ENCODE data around the gene ERICH2. TPM values are rescaled to one million over a fixed set of nuclear protein-coding genes. Genes with fewer than 3 reads are reported as not detected.
A peak's percentile ranks its signal among the peaks of the same experiment; 100 is the strongest.

Gene ERICH2
- total and polyA plus RNA-seq, 2 of the 13 experiments (the other 11 are each of a cell fraction or from before 2014, with no cell fraction given), result not detected

- Histone ChIP-seq H3K79me2 (ENCODE audit: insufficient read depth, low read length) (no peaks in the 10 kb centered on the region), H3K27ac (ENCODE audit: extremely low read length, insufficient read depth, low read length) (no peak overlapping the region), H3K9ac (ENCODE audit: insufficient read depth, low read depth, low read length) (no peak overlapping the region), H3K4me1 (ENCODE audit: insufficient read depth, low read length) (no peaks in the 10 kb centered on the region), H2AFZ (ENCODE audit: low read length) (no peak overlapping the region), H3K4me3 (replicated peaks in 1 of 3; ENCODE audit: insufficient read depth in 1 of 3, low read depth in 2 of 3, low read length in 3 of 3) (no peak overlapping the region), H3K27me3 (ENCODE audit: control insufficient read depth in 1 of 2, insufficient read depth in 2 of 2, low read length in 2 of 2) (no peaks in the 10 kb centered on the region), H3K9me3 (ENCODE audit: low read length) (no peaks in the 10 kb centered on the region), H3K36me3 (replicated peaks in 1 of 2; ENCODE audit: control insufficient read depth in 1 of 2, insufficient read depth in 2 of 2, low read length in 2 of 2) (no peaks in the 10 kb centered on the region), H4K20me1 (ENCODE audit: insufficient read depth, low read length) (no peaks in the 10 kb centered on the region), H3K4me2 (ENCODE audit: low read depth, low read length) (no peak overlapping the region)
- BruUV-seq (replicated peaks), result no TSS peak
- intact Hi-C loops (cut with micrococcal nuclease; ENCODE audit: unreplicated experiment) (no loop called here), in situ Hi-C loops (cut with HindIII; ENCODE audit: extremely low pct_ligation_motif_present, low pct_unique_long_range_greater_than_20kb) (no loop called here)
- DNase-seq (ENCODE audit: low spot score) (no peak), FAIRE-seq (no peak), ATAC-seq (no peak)
- CTCF ChIA-PET (ENCODE audit: low intra/inter-chr PET ratio, low total read pairs), result no interaction called here
- POLR2A ChIA-PET, result no interaction called here
- WGBS (ENCODE audit: low lambda C conversion rate), result 87% methylated on average over 2 of the region's 2 CpGs
- TF ChIP-seq ETV6 (CRISPR knock-in tag; conservative IDR thresholded peaks at IDR 0.05) (no peak), ZNF558 (CRISPR knock-in tag; IDR thresholded peaks at IDR 0.05; ENCODE audit: borderline replicate concordance) (no peak), CHD2 (IDR thresholded peaks at IDR 0.05; ENCODE audit: low read depth, low read length) (no peak), SOX5 (CRISPR knock-in tag; IDR thresholded peaks at IDR 0.05; ENCODE audit: borderline replicate concordance) (no peak), CHCHD3 (CRISPR knock-in tag; IDR thresholded peaks at IDR 0.05) (no peak), PAX8 (CRISPR knock-in tag; IDR thresholded peaks at IDR 0.05; ENCODE audit: borderline replicate concordance) (no peak), ZSCAN5A (CRISPR knock-in tag; IDR thresholded peaks at IDR 0.05; ENCODE audit: borderline replicate concordance) (no peak), HNF4A (CRISPR knock-in tag; IDR thresholded peaks at IDR 0.05) (no peak)
Observed at GRCh38 chr2:170843656-170844055, 73.5 kb downstream of the ERICH2 start.

- Histone ChIP-seq H3K36me3 (replicated peaks in 1 of 2; ENCODE audit: control insufficient read depth in 1 of 2, insufficient read depth in 2 of 2, low read length in 2 of 2) (no peaks in the 10 kb centered on the region), H3K9ac (ENCODE audit: insufficient read depth, low read depth, low read length) (no peak overlapping the region), H3K27ac (ENCODE audit: extremely low read length, insufficient read depth, low read length) (no peak overlapping the region), H3K4me3 (replicated peaks in 1 of 3; ENCODE audit: insufficient read depth in 1 of 3, low read depth in 2 of 3, low read length in 3 of 3) (no peak overlapping the region), H3K4me2 (ENCODE audit: low read depth, low read length) (no peak overlapping the region), H3K79me2 (ENCODE audit: insufficient read depth, low read length) (no peaks in the 10 kb centered on the region), H3K9me3 (ENCODE audit: low read length) (no peaks in the 10 kb centered on the region), H4K20me1 (ENCODE audit: insufficient read depth, low read length) (no peaks in the 10 kb centered on the region), H3K4me1 (ENCODE audit: insufficient read depth, low read length) (no peaks in the 10 kb centered on the region), H2AFZ (ENCODE audit: low read length) (no peak overlapping the region), H3K27me3 (ENCODE audit: control insufficient read depth in 1 of 2, insufficient read depth in 2 of 2, low read length in 2 of 2) (no peaks in the 10 kb centered on the region)
- CTCF ChIA-PET (ENCODE audit: low intra/inter-chr PET ratio, low total read pairs), result no interaction called here
- intact Hi-C loops (cut with micrococcal nuclease; ENCODE audit: unreplicated experiment), result no loop called here
- WGBS (ENCODE audit: low lambda C conversion rate), result 32% methylated on average over 10 of the region's 10 CpGs
- in situ Hi-C loops (cut with HindIII; ENCODE audit: extremely low pct_ligation_motif_present, low pct_unique_long_range_greater_than_20kb), result no loop called here
- ATAC-seq (no peak), FAIRE-seq (no peak), DNase-seq (ENCODE audit: low spot score) (no peak)
- no TSS peak for BruUV-seq (replicated peaks)
- POLR2A ChIA-PET, result no interaction called here
- TF ChIP-seq YY1 (IDR thresholded peaks at IDR 0.05; ENCODE audit: insufficient read depth, insufficient replicate concordance, low read depth, low read length) (peak; percentile 77), CHD2 (IDR thresholded peaks at IDR 0.05; ENCODE audit: low read depth, low read length) (no peak), ZIK1 (CRISPR knock-in tag; IDR thresholded peaks at IDR 0.05; ENCODE audit: borderline replicate concordance, low read depth) (no peak), ZNF234 (CRISPR knock-in tag; conservative IDR thresholded peaks at IDR 0.05) (no peak), ARID3A (IDR thresholded peaks at IDR 0.05; ENCODE audit: low read depth, low read length) (no peak), CTCF (CRISPR knock-in tag; IDR thresholded peaks at IDR 0.05) (peak; percentile 30; the same call in 1 of the 2 replicates), RBM22 (optimal IDR thresholded peaks at IDR 0.05; ENCODE audit: low read length) (no peak), KLF6 (CRISPR knock-in tag; IDR thresholded peaks at IDR 0.05) (no peak), ZNF24 (IDR thresholded peaks at IDR 0.05) (no peak)
Observed at GRCh38 chr2:170845343-170845742, 75.2 kb downstream of the ERICH2 start.
